H1 (cell line): ENCODE data around the gene SCN1B. TPM values are rescaled to one million over a fixed set of nuclear protein-coding genes. Genes with fewer than 3 reads are reported as not detected.

Experiments used
- CTCF ChIA-PET: fragments of 300-600 bp; sonication (Branson Sonifier 250); formaldehyde crosslinking; loops from one replicate; lab custom pipeline; 2021; ENCODE audit not compliant: partially characterized antibody; lab: Charles Lee
- POLR2A ChIA-PET: fragments of 300-600 bp; sonication (Branson Sonifier 250); formaldehyde crosslinking; loops from one replicate; lab custom pipeline; 2021; ENCODE audit warnings: inconsistent platforms; ENCODE audit not compliant: partially characterized antibody; lab: Charles Lee
- DNase-seq, 2 experiments: peaks; one replicate each; pipeline versions ENCODE4 v3.0.0 to v3.0.0-alpha.2; 2010 to 2022; ENCODE audit warnings: low spot score in 2 of 2, low read depth in 1 of 2, mixed read lengths in 1 of 2
- FAIRE-seq: peaks from 2 replicates; lab custom pipeline; 2011; peaks lifted over from hg19 to GRCh38; lab: Jason Lieb, UNC
- H2AFZ ChIP-seq: 2 replicates; pipeline ENCODE4 v1.8.1; 2012; ENCODE audit warnings: low read length, inconsistent platforms
- H2AK5ac ChIP-seq: 2 replicates; pipeline ENCODE4 v1.6.1; 2013; ENCODE audit warnings: low read depth, low read length
- H2BK120ac ChIP-seq: replicated peaks from 2 replicates; pipeline ENCODE3; 2013; ENCODE audit warnings: low read depth, low read length, inconsistent platforms
- H2BK12ac ChIP-seq: 2 replicates; pipeline ENCODE4 v1.6.1; 2013; ENCODE audit warnings: low read depth, low read length
- H2BK15ac ChIP-seq: 2 replicates; pipeline ENCODE4 v1.6.1; 2013; ENCODE audit warnings: low read length
- H2BK20ac ChIP-seq: 2 replicates; pipeline ENCODE4 v1.6.1; 2013; ENCODE audit warnings: low read length
- H2BK5ac ChIP-seq: 2 replicates; pipeline ENCODE4 v1.6.1; 2013; ENCODE audit warnings: low read depth, low read length
- H3K14ac ChIP-seq: 2 replicates; pipeline ENCODE4 v1.6.1; 2013; ENCODE audit warnings: inconsistent platforms; ENCODE audit not compliant: insufficient read length
- H3K18ac ChIP-seq: 2 replicates; pipeline ENCODE4 v1.6.1; 2013; ENCODE audit warnings: low read length; ENCODE audit errors: extremely low read depth
- H3K23ac ChIP-seq: 2 replicates; pipeline ENCODE4 v1.6.1; 2013; ENCODE audit warnings: inconsistent platforms; ENCODE audit not compliant: insufficient read length
- H3K23me2 ChIP-seq: 2 replicates; pipeline ENCODE4 v1.6.1; 2013; ENCODE audit warnings: low read depth, low read length
- H3K27ac ChIP-seq: 2 replicates; pipeline ENCODE4 v1.6.1; 2011; ENCODE audit warnings: low read depth, low read length, inconsistent platforms
- H3K27me3 ChIP-seq, 4 experiments: replicated peaks in 1 of 4; 1 replicate in 1 of 4; 2 replicates in 3 of 4; pipeline versions ENCODE4 v1.6.1 to v1.8.1; 2011 to 2013; ENCODE audit warnings: low read length in 3 of 4, mild to moderate bottlenecking in 3 of 4, inconsistent platforms in 2 of 4, mixed read lengths in 2 of 4, moderate library complexity in 1 of 4; ENCODE audit not compliant: control insufficient read depth in 3 of 4, insufficient read depth in 3 of 4; ENCODE audit errors: extremely low read depth in 1 of 4
- H3K36me3 ChIP-seq, 4 experiments: 2 replicates each; pipeline versions ENCODE4 v1.6.1 to v1.8.1; 2011 to 2013; ENCODE audit warnings: mild to moderate bottlenecking in 4 of 4, low read length in 3 of 4, moderate library complexity in 2 of 4, control low read depth in 1 of 4, inconsistent platforms in 1 of 4; ENCODE audit not compliant: insufficient read depth in 4 of 4, control insufficient read depth in 2 of 4
- H3K4ac ChIP-seq: replicated peaks from 2 replicates; pipeline ENCODE3; 2013; ENCODE audit warnings: low read length, low read depth, mixed read lengths, inconsistent platforms; ENCODE audit not compliant: insufficient read length
- H3K4me1 ChIP-seq, 4 experiments: replicated peaks in 1 of 4; 1 replicate in 1 of 4; 2 replicates in 3 of 4; pipeline versions ENCODE4 v1.6.1 to v1.8.1; 2011 to 2013; ENCODE audit warnings: low read length in 3 of 4, inconsistent platforms in 2 of 4, mixed read lengths in 1 of 4; ENCODE audit not compliant: insufficient read depth in 4 of 4, control insufficient read depth in 3 of 4
- H3K4me2 ChIP-seq, 2 experiments: 2 replicates each; pipeline versions ENCODE4 v1.6.1 to v1.8.1; 2011 to 2013; ENCODE audit warnings: low read depth in 2 of 2, low read length in 2 of 2, control low read depth in 1 of 2, inconsistent platforms in 1 of 2, mild to moderate bottlenecking in 1 of 2; ENCODE audit not compliant: insufficient read depth in 1 of 2
- H3K4me3 ChIP-seq, 4 experiments: fragments of 200-600, 300-600 bp in 1 of 4; sonication (generic), shearing (Covaris generic), sonication (Bioruptor Twin) in 1 of 4; 2 replicates each; pipeline versions ENCODE4 v1.5.1 to v1.8.1; 2011 to 2016; ENCODE audit warnings: low read length in 4 of 4, low read depth in 3 of 4, control low read depth in 2 of 4, inconsistent platforms in 2 of 4, mild to moderate bottlenecking in 2 of 4, mixed read lengths in 1 of 4, moderate library complexity in 1 of 4; ENCODE audit not compliant: insufficient read depth in 2 of 4; ENCODE audit errors: extremely low read depth in 1 of 4
- H3K56ac ChIP-seq: replicated peaks from 2 replicates; pipeline ENCODE3; 2013; ENCODE audit warnings: low read depth, mild to moderate bottlenecking, mixed read lengths, low read length, inconsistent platforms; ENCODE audit not compliant: insufficient read length
- H3K79me1 ChIP-seq: 2 replicates; pipeline ENCODE4 v1.6.1; 2013; ENCODE audit warnings: low read depth, low read length, control low read depth
- H3K79me2 ChIP-seq, 2 experiments: 2 replicates each; pipeline versions ENCODE4 v1.6.1 to v1.8.1; 2012 to 2013; ENCODE audit warnings: low read length in 2 of 2, mild to moderate bottlenecking in 2 of 2, inconsistent platforms in 1 of 2; ENCODE audit not compliant: insufficient read depth in 2 of 2, control insufficient read depth in 1 of 2
- H3K9ac ChIP-seq, 4 experiments: replicated peaks in 1 of 4; 1 replicate in 1 of 4; 2 replicates in 3 of 4; pipeline versions ENCODE4 v1.6.1 to v1.8.1; 2011 to 2013; ENCODE audit warnings: low read depth in 3 of 4, low read length in 3 of 4, control low read depth in 2 of 4, mild to moderate bottlenecking in 2 of 4, moderate library complexity in 2 of 4, inconsistent platforms in 1 of 4; ENCODE audit errors: extremely low read depth in 1 of 4
- H3K9me3 ChIP-seq, 2 experiments: 2 replicates each; pipeline versions ENCODE4 v1.6.1 to v1.8.1; 2012 to 2013; ENCODE audit warnings: mild to moderate bottlenecking in 2 of 2, moderate library complexity in 2 of 2, control low read depth in 1 of 2, inconsistent platforms in 1 of 2, low read depth in 1 of 2, low read length in 1 of 2, mixed read lengths in 1 of 2; ENCODE audit not compliant: insufficient read depth in 2 of 2
- H4K20me1 ChIP-seq, 2 experiments: replicated peaks in 1 of 2; 2 replicates each; pipeline versions ENCODE3 to v1.8.1; 2011 to 2013; ENCODE audit warnings: inconsistent platforms in 2 of 2, low read length in 2 of 2, mild to moderate bottlenecking in 1 of 2; ENCODE audit not compliant: insufficient read depth in 2 of 2, control insufficient read depth in 1 of 2
- H4K5ac ChIP-seq: 2 replicates; pipeline ENCODE4 v1.6.1; 2013; ENCODE audit warnings: low read length, low read depth, mixed read lengths, inconsistent platforms; ENCODE audit not compliant: insufficient read length
- H4K8ac ChIP-seq: 2 replicates; pipeline ENCODE4 v1.8.0; 2013; ENCODE audit warnings: mild to moderate bottlenecking, moderate library complexity, low read length, inconsistent platforms; ENCODE audit not compliant: insufficient read depth; ENCODE audit errors: extremely low read depth
- H4K91ac ChIP-seq: replicated peaks from 2 replicates; pipeline ENCODE3; 2013; ENCODE audit warnings: low read length, mixed read lengths, inconsistent platforms; ENCODE audit not compliant: insufficient read length
- CHD1 ChIP-seq: IDR thresholded peaks from 2 replicates; pipeline ENCODE4 v1.6.1; 2012; ENCODE audit warnings: low read depth, low read length, improper control_type of control experiment
- E2F6 ChIP-seq: IDR thresholded peaks from 2 replicates; pipeline ENCODE4 v1.6.1; 2012; ENCODE audit warnings: inconsistent platforms
- NANOG ChIP-seq: IDR thresholded peaks from 2 replicates; pipeline ENCODE4 v1.6.1; 2011; ENCODE audit warnings: low read length, low read depth, mild to moderate bottlenecking, inconsistent platforms; ENCODE audit not compliant: insufficient read depth, poor library complexity, severe bottlenecking
- POLR2AphosphoS5 ChIP-seq: IDR thresholded peaks from 2 replicates; pipeline ENCODE4 v1.6.1; 2011; ENCODE audit warnings: low read depth, low read length
- RBBP5 ChIP-seq: IDR thresholded peaks from 2 replicates; pipeline ENCODE4 v1.7.1; 2012; ENCODE audit warnings: low read depth, mild to moderate bottlenecking, inconsistent platforms, low read length, moderate library complexity, borderline replicate concordance
- TAF1 ChIP-seq: IDR thresholded peaks from 2 replicates; pipeline ENCODE4 v1.6.1; 2011; ENCODE audit warnings: mild to moderate bottlenecking, low read depth, low read length
- TAF7 ChIP-seq: optimal IDR thresholded peaks from 2 replicates; pipeline ENCODE3; 2011; ENCODE audit warnings: low read depth, mild to moderate bottlenecking, inconsistent platforms, low read length, moderate library complexity, borderline replicate concordance
- TBP ChIP-seq: IDR thresholded peaks from 2 replicates; pipeline ENCODE4 v1.6.1; 2011; ENCODE audit warnings: low read depth, low read length, improper control_type of control experiment
- YY1 ChIP-seq: IDR thresholded peaks from 2 replicates; pipeline ENCODE4 v1.6.1; 2011; ENCODE audit warnings: low read depth, mild to moderate bottlenecking, low read length
- ZNF274 ChIP-seq: IDR thresholded peaks from 2 replicates; pipeline ENCODE4 v1.7.0; 2012; ENCODE audit warnings: low read length, borderline replicate concordance; ENCODE audit errors: extremely low read depth
- WGBS, 2 experiments: shearing (Covaris generic) in 1 of 2; methylation state at CpG; one replicate each; pipeline versions ENCODE4 v1.1.6 to v1.1.7; 2013 to 2015; ENCODE audit warnings: low lambda C conversion rate in 2 of 2, mixed read lengths in 2 of 2, inconsistent platforms in 1 of 2, low coverage in 1 of 2, missing lambda C conversion rate in 1 of 2; ENCODE audit not compliant: insufficient replicate concordance in 2 of 2, insufficient coverage in 1 of 2, insufficient read length in 1 of 2; ENCODE audit errors: extremely low coverage in 1 of 2, missing lambda C conversion rate in 1 of 2; 5-methylcytosine and 5-hydroxymethylcytosine counted together
- polyA plus RNA-seq, 7 experiments: library from polyadenylated mRNA; depleted of rRNA in 3 of 7; stranded (reverse) in 5 of 7; unstranded in 2 of 7; fragments of >200 nt in 5 of 7; fragments of 200-250 nt in 2 of 7; gene quantifications; 1 replicate in 5 of 7; 2 replicates in 1 of 7; 4 replicates in 1 of 7; pipeline versions ENCODE4 v1.2.1 to v1.2.3, GENCODE V29; 2011 to 2013; ENCODE audit warnings: missing spikeins in 2 of 7, mixed read lengths in 2 of 7
- total RNA-seq: library from RNA; stranded (reverse); fragmentation: NEBNext Ultra II Directional; extraction: Animal tissue kit (Norgen Biotek cat#: 25700); gene quantifications from 2 replicates; pipeline ENCODE4 v1.2.1, GENCODE V29; 2021

SCN1B gene
- total and polyA plus RNA-seq, 2 of the 8 experiments (the other 6 are each of a cell fraction or from before 2014, with no cell fraction given) = 3.1 to 3.5 TPM

DNA sequence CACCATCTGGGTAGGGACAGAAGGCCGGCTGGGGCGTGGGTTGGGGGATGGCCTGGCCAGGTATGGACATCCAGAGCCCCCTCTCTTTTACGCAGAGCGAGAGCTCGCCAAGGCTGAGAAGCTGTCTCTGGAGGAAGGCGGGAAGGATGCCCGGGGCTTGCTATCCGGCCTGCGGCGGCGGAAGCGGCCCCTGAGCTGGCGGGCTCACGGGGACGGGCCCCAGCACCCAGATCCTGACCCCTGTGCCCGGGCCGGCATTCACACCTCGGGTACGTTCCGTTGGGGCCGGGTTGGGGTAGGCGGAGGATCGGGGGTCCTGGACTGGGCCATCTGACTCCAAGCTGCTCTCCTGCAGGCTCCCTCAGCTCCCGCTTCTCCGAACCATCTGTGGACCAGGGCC lies 8.7 kb upstream of the SCN1B start:
- H3K56ac ChIP-seq = no peak overlapping the region
- H3K36me3 ChIP-seq = peaks cover 46 to 89% (median 77%) of the 10 kb centered on the region in 4 experiments
- H3K4me3 ChIP-seq = no peak overlapping the region
- peak overlapping the region; percentile 64 for H4K8ac ChIP-seq
- CTCF ChIA-PET = interaction anchor here (0.9 to 2.2 kb wide), 5 partner anchors 9 to 41 kb away, joined by 3 to 13 read pairs (median 4); no protein-coding TSS in a partner anchor
- no peak overlapping the region for H2BK20ac ChIP-seq
- H2BK120ac ChIP-seq = no peak overlapping the region
- H2BK15ac ChIP-seq = no peak overlapping the region
- no peak overlapping the region for H2BK12ac ChIP-seq
- H3K23ac ChIP-seq = no peak overlapping the region
- no peak overlapping the region for H3K18ac ChIP-seq
- H3K79me2 ChIP-seq = no peaks in the 10 kb centered on the region
- no peaks in the 10 kb centered on the region for H3K9me3 ChIP-seq
- H4K91ac ChIP-seq = no peak overlapping the region
- no peaks in the 10 kb centered on the region for H3K4me1 ChIP-seq
- H3K9ac ChIP-seq = no peak overlapping the region
- H3K14ac ChIP-seq = no peak overlapping the region
- H4K5ac ChIP-seq = no peak overlapping the region
- TF ChIP-seq E2F6 (no peak), POLR2AphosphoS5 (no peak), ZNF274 (no peak), NANOG (no peak), RBBP5 (no peak), YY1 (no peak), TAF7 (no peak), CHD1 (no peak), TBP (no peak), TAF1 (no peak)
- no peak overlapping the region for H2AFZ ChIP-seq
- H3K23me2 ChIP-seq = no peaks in the 10 kb centered on the region
- no peak overlapping the region for H3K27ac ChIP-seq
- H3K27me3 ChIP-seq = no peaks in the 10 kb centered on the region
- 96% methylated on average over 25 of the region's 25 CpGs; no CpG with 5 or more reads in 1 of the 2 experiments for WGBS, 2 experiments
- no peak overlapping the region for H2AK5ac ChIP-seq
- H3K4ac ChIP-seq = no peak overlapping the region
- no peaks in the 10 kb centered on the region for H3K79me1 ChIP-seq
- H4K20me1 ChIP-seq = peaks cover 6 to 21% of the 10 kb centered on the region in 2 experiments
- no peak overlapping the region for H2BK5ac ChIP-seq
- POLR2A ChIA-PET = interaction anchor here (1.0 to 24.8 kb wide), 5 partner anchors 10 to 34 kb away, joined by 3 to 366 read pairs (median 4); partner anchors contain the start of gene GRAMD1A
- H3K4me2 ChIP-seq = no peak overlapping the region
- FAIRE-seq = no peak
- DNase-seq = no peak
